Activated CD8-positive, alpha-beta T cell treated with anti-CD3 and anti-CD28 coated beads for 36 hours (primary cell): Measurements from ENCODE around the gene ESYT2. TPM values are rescaled to one million over a fixed set of nuclear protein-coding genes. Genes with fewer than 3 reads are reported as not detected.

Experiments
- ATAC-seq: fragments of 200-7000 bp; cut with Tn5 transposase; one replicate; pipeline ENCODE4 v1.10.0; 2021; ENCODE audit warnings: mild to moderate bottlenecking, moderate library complexity
- CTCF ChIA-PET: fragments of 350-600 bp; sonication (Branson Sonifier 250); formaldehyde crosslinking; loops from one replicate; lab custom pipeline; 2021; ENCODE audit warnings: antibody characterized with exemption; lab: Charles Lee
- POLR2A ChIA-PET: fragments of 350-600 bp; sonication (Branson Sonifier 250); formaldehyde crosslinking; loops from one replicate; lab custom pipeline; 2021; ENCODE audit warnings: antibody characterized with exemption; lab: Charles Lee
- DNase-seq: peaks from one replicate; pipeline ENCODE4 v3.0.0-alpha.2; 2020
- H3K27ac Mint-ChIP-seq: one replicate; pipeline ENCODE4 v1.8.0; 2021; ENCODE audit warnings: mild to moderate bottlenecking, mixed read lengths
- H3K27me3 Mint-ChIP-seq: one replicate; pipeline ENCODE4 v1.8.0; 2021; ENCODE audit warnings: mixed read lengths
- H3K36me3 Mint-ChIP-seq: one replicate; pipeline ENCODE4 v1.8.0; 2021; ENCODE audit warnings: low read depth, mixed read lengths
- H3K4me1 Mint-ChIP-seq: one replicate; pipeline ENCODE4 v1.8.0; 2021; ENCODE audit warnings: low read depth, mixed read lengths
- H3K4me3 Mint-ChIP-seq: one replicate; pipeline ENCODE4 v1.8.0; 2021; ENCODE audit warnings: mild to moderate bottlenecking, moderate library complexity, mixed read lengths
- H3K9me3 Mint-ChIP-seq: one replicate; pipeline ENCODE4 v1.8.0; 2021; ENCODE audit warnings: mixed read lengths
- intact Hi-C: fragments of 100-400 bp; cut with micrococcal nuclease; formaldehyde crosslinking; loops from one replicate; pipeline ENCODE4 v1.10.0; 2022
- total RNA-seq, 2 experiments: library from RNA; stranded (reverse); gene quantifications; one replicate each; pipeline ENCODE4 v1.2.3, GENCODE V29; 2021
- TF ChIP-seq, protein P1 (sequence below): fragments of 200-600 bp; IDR thresholded peaks from one replicate; pipeline ENCODE4 v1.8.0; 2022; ENCODE audit warnings: antibody characterized with exemption, mild to moderate bottlenecking

ESYT2 gene
- total RNA-seq, 2 experiments from 2014 or later: 55.5 to 56.6 TPM

DNA sequence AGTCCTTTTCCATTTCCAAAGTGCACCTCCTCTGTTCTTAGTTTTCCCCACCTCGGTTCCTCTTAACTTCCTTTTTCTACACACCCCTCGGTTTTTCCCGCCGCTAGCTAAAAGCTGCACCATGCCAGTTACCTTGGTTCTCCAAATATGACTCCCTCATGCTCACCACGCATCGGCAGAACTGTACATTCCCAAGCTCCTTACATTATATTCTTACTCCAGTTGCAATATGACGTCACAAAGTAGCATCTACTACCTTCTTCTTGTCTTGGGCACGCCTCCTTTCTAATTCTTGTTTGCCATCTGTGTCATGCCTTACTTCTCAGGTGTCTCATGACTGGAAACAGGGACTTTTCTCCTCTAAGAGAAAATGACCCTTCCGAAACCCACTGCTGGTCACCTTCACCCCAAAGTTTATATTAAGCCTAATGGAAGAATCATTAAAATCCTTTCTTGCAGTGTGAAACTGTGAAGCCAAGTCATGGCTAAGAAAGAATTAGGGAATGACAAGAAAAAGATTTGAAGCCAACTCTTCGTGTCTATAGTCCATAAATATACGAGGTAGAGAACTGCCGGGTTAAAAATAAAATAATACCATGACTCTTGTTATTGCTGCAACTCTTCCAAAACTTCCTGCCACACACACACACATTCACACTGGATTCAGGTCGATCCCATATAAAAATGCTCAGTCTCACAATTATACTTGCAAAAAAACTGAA, 1.7 kb downstream of the ESYT2 start:
- POLR2A ChIA-PET: interaction anchor here (0.9 to 2.0 kb wide), 5 partner anchors 9 to 132 kb away, joined by 3 to 6 read pairs (median 5); no protein-coding TSS in a partner anchor
- no peaks in the 10 kb centered on the region for H3K27me3 Mint-ChIP-seq
- H3K4me1 Mint-ChIP-seq: peaks cover 40% of the 10 kb centered on the region
- CTCF ChIA-PET: interaction anchor here (1.0 to 1.3 kb wide), 3 partner anchors 8 to 38 kb away, joined by 3 read pairs; no protein-coding TSS in a partner anchor
- peak overlapping the region; percentile 95 for H3K27ac Mint-ChIP-seq
- peaks cover 17% of the 10 kb centered on the region for H3K36me3 Mint-ChIP-seq
- H3K9me3 Mint-ChIP-seq: no peaks in the 10 kb centered on the region
- peak; percentile 17 for DNase-seq
- TF ChIP-seq, protein P1, sequence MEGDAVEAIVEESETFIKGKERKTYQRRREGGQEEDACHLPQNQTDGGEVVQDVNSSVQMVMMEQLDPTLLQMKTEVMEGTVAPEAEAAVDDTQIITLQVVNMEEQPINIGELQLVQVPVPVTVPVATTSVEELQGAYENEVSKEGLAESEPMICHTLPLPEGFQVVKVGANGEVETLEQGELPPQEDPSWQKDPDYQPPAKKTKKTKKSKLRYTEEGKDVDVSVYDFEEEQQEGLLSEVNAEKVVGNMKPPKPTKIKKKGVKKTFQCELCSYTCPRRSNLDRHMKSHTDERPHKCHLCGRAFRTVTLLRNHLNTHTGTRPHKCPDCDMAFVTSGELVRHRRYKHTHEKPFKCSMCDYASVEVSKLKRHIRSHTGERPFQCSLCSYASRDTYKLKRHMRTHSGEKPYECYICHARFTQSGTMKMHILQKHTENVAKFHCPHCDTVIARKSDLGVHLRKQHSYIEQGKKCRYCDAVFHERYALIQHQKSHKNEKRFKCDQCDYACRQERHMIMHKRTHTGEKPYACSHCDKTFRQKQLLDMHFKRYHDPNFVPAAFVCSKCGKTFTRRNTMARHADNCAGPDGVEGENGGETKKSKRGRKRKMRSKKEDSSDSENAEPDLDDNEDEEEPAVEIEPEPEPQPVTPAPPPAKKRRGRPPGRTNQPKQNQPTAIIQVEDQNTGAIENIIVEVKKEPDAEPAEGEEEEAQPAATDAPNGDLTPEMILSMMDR: no peak
- no peak for ATAC-seq
- intact Hi-C loops: no loop called here
- peak overlapping the region; percentile 89 for H3K4me3 Mint-ChIP-seq

DNA sequence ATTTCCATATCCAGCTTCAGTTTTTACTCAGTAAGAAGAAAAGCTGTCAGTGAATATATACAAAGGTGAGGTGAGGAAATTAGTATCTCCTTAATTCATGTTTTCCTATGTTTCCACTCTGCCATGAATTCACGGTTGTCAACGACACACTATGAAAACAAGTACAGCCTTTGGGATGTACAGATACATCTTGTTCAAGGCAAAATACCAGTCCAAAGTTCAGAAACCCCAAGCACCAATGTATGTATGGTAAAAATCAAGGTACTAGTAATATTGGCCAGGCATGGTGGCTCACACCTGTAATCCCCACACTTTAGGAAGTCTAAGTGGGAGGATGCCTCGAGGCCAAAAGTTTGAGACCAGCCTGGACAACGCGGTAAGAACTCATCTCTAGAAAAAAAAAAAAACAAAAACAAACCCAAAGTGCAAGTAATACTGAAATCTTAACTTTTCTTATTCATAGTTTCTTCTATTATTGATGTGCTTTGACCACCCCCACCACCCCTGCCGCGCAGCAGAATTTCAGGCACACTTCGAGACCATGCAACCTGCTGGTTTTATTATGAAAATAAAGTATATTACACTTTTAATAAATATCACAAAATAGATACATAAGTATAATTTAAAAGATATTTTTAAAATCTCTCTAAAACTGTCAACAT, 3.5 kb downstream of the ESYT2 start:
- ATAC-seq (no peak), DNase-seq (peak; percentile 19)
- H3K36me3 Mint-ChIP-seq: peaks cover 17% of the 10 kb centered on the region
- intact Hi-C loops: no loop called here
- ChIA-PET POLR2A (interaction anchor here (0.6 kb wide), 1 partner anchor 31 kb away, joined by 3 read pairs; the partner anchor contains the start of gene DYNC2I1), CTCF (no interaction called here)
- H3K27me3 Mint-ChIP-seq: no peaks in the 10 kb centered on the region
- H3K27ac Mint-ChIP-seq: peak overlapping the region; percentile 86
- TF ChIP-seq, protein P1: no peak
- peaks cover 55% of the 10 kb centered on the region for H3K4me1 Mint-ChIP-seq
- H3K4me3 Mint-ChIP-seq: peak overlapping the region; percentile 21
- H3K9me3 Mint-ChIP-seq: no peaks in the 10 kb centered on the region

DNA sequence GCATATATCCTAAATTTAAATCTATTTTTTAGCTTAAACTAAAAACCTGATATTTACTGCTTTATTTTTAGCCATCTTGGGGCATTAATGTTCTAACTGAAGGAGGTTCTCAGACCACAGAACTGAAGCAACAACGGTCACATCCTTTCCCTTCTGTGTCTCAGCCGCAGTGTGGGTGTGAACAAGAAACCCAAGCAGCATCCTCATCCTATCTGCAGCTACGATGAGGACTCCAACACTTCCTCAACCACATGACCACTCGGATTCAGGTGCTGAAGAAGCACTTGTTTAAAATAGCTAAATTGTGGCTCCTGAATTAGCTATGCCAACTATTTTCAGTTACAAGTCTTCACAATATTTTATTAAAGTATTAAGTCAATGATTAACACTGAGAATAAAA, 5.3 kb downstream of the ESYT2 start:
- H3K4me3 Mint-ChIP-seq: peak overlapping the region; percentile 47
- CTCF ChIA-PET: interaction anchor here (1.1 to 1.8 kb wide), 4 partner anchors 9 to 153 kb away, joined by 3 to 6 read pairs (median 4); no protein-coding TSS in a partner anchor
- peaks cover 65% of the 10 kb centered on the region for H3K4me1 Mint-ChIP-seq
- POLR2A ChIA-PET: interaction anchor here (0.6 to 1.5 kb wide), 10 partner anchors 9 to 191 kb away, joined by 3 to 11 read pairs (median 3); no protein-coding TSS in a partner anchor
- TF ChIP-seq, protein P1: no peak
- H3K27ac Mint-ChIP-seq: peak overlapping the region; percentile 80
- H3K9me3 Mint-ChIP-seq: no peaks in the 10 kb centered on the region
- H3K27me3 Mint-ChIP-seq: no peaks in the 10 kb centered on the region
- peak; percentile 85 for DNase-seq
- intact Hi-C loops: loop anchor here (5.0 kb wide), 1 partner anchor 42 kb away; no protein-coding TSS in a partner anchor
- peak; percentile 64 for ATAC-seq
- H3K36me3 Mint-ChIP-seq: peaks cover 17% of the 10 kb centered on the region

DNA sequence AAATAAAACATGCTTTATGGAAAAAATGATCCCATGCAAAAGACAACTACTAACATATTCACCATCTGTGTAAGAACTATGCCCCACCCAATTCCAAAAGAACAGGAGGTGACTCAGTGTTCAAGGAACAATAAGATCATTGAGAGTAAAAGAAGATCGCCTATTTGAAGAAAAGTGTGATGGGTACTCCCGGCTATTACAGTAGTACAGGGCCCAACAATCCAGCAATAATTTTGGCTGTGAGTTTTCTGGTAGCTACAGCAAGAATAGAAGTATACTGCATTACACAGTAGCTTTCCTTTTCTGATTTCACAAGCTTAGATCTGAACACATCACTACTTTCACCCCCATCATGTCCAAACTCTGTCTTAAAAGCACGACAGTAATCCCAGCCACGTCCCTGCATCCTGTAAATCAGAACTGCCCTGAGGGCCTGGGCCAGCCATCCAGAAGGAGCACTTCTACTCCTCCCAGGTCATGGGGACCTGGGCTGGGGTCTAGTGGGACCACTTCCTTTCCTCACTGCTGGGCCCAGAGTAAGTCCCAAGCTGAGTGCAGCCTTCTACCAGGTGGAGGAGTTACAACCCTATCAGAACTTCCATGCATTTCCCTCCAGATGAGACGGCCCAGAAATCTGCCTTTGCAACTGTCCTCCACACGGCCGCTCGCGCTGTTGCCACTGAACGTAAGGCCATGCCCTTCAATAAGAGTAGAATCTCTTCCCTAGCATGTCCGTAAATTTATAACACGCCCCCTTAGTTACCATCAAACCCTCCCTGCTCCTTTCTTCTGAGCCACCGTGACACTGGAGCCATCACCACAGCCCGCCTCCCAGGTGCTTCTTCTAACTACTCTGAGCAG, 7.9 kb downstream of the ESYT2 start:
- Mint-ChIP-seq H3K4me1 (peaks cover 83% of the 10 kb centered on the region), H3K4me3 (peak overlapping the region; percentile 66), H3K36me3 (peaks cover 15% of the 10 kb centered on the region), H3K27me3 (no peaks in the 10 kb centered on the region), H3K27ac (peak overlapping the region; percentile 94), H3K9me3 (no peaks in the 10 kb centered on the region)
- intact Hi-C loops: loop anchor here (5.0 kb wide), 1 partner anchor 39 kb away; no protein-coding TSS in a partner anchor
- CTCF ChIA-PET: interaction anchor here (0.9 kb wide), 1 partner anchor 9 kb away, joined by 3 read pairs; no protein-coding TSS in a partner anchor
- DNase-seq (peak; percentile 60), ATAC-seq (peak; percentile 19)
- TF ChIP-seq, protein P1: no peak
- POLR2A ChIA-PET: interaction anchor here (2.4 to 5.1 kb wide), 2 partner anchors 8 to 10 kb away, joined by 9 to 28 read pairs; partner anchors contain the start of gene ESYT2
